ENCODE data around the gene MAGEA9. TPM values are rescaled to one million over a fixed set of nuclear protein-coding genes. Genes with fewer than 3 reads are reported as not detected.

Gene MAGEA9
- total RNA-seq, 1 donor from 2014 or later: not detected

DNA sequence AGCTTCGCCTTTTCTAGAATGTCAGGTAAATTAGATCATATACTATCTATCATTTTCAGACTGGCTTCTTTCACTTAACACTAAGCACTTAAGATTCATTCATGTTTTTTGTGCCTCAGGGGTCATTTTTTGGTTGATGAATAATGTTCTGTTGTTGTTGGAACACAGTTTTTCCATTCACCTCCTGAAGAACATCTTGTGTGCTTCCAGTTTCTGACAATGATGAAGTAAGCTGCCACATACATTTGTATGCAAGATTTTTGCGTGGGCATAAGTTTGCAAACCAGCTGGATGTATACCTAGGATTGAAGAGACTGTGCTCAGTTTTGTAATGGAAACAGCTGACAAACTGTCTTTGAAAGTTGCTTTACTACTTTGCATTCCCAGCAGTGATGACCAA is 37.6 kb downstream of the MAGEA9 start:
- no peak overlapping the region for H3K27ac ChIP-seq (ENCODE audit: low read depth, low read length)
- TF ChIP-seq, protein P1, sequence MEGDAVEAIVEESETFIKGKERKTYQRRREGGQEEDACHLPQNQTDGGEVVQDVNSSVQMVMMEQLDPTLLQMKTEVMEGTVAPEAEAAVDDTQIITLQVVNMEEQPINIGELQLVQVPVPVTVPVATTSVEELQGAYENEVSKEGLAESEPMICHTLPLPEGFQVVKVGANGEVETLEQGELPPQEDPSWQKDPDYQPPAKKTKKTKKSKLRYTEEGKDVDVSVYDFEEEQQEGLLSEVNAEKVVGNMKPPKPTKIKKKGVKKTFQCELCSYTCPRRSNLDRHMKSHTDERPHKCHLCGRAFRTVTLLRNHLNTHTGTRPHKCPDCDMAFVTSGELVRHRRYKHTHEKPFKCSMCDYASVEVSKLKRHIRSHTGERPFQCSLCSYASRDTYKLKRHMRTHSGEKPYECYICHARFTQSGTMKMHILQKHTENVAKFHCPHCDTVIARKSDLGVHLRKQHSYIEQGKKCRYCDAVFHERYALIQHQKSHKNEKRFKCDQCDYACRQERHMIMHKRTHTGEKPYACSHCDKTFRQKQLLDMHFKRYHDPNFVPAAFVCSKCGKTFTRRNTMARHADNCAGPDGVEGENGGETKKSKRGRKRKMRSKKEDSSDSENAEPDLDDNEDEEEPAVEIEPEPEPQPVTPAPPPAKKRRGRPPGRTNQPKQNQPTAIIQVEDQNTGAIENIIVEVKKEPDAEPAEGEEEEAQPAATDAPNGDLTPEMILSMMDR (IDR thresholded peaks at IDR 0.05; ENCODE audit: insufficient read depth, low read depth, low read length): no peak
- TF ChIP-seq EZH2 (IDR thresholded peaks at IDR 0.05; ENCODE audit: insufficient read depth, low read length): no peak
- FAIRE-seq (peak; percentile 85), DNase-seq (ENCODE audit: low read depth) (peak; percentile 67)
- no peaks in the 10 kb centered on the region for H3K27me3 ChIP-seq (ENCODE audit: insufficient read depth, low read length)
- no peaks in the 10 kb centered on the region for H3K36me3 Mint-ChIP-seq (ENCODE audit: low read depth, unreplicated experiment)
- no peaks in the 10 kb centered on the region for H3K9me3 ChIP-seq (ENCODE audit: insufficient read depth, low read depth, low read length)
- H3K27ac Mint-ChIP-seq (ENCODE audit: unreplicated experiment): no peak overlapping the region
- H3K4me3 Mint-ChIP-seq (ENCODE audit: unreplicated experiment): no peak overlapping the region
- no peaks in the 10 kb centered on the region for H3K4me1 ChIP-seq (ENCODE audit: insufficient read depth, low read length)
- H3K4me1 Mint-ChIP-seq (ENCODE audit: low read depth, unreplicated experiment): no peaks in the 10 kb centered on the region
- H3K36me3 ChIP-seq (ENCODE audit: insufficient read depth, low read length): no peaks in the 10 kb centered on the region
- H4K20me1 ChIP-seq (ENCODE audit: insufficient read depth, low read length): no peaks in the 10 kb centered on the region
- no peak overlapping the region for H3K4me3 ChIP-seq (ENCODE audit: insufficient read depth, low read depth, low read length)
- H3K79me2 ChIP-seq (ENCODE audit: insufficient read depth, low read length): no peaks in the 10 kb centered on the region
- H3K4me2 ChIP-seq (ENCODE audit: low read length): no peak overlapping the region
- no peak overlapping the region for H2AFZ ChIP-seq (ENCODE audit: low read depth, low read length)
- H3K9ac ChIP-seq (ENCODE audit: low read length): no peak overlapping the region
- no peaks in the 10 kb centered on the region for H3K27me3 Mint-ChIP-seq (ENCODE audit: low read depth, unreplicated experiment)
- no peaks in the 10 kb centered on the region for H3K9me3 Mint-ChIP-seq (ENCODE audit: unreplicated experiment)

DNA sequence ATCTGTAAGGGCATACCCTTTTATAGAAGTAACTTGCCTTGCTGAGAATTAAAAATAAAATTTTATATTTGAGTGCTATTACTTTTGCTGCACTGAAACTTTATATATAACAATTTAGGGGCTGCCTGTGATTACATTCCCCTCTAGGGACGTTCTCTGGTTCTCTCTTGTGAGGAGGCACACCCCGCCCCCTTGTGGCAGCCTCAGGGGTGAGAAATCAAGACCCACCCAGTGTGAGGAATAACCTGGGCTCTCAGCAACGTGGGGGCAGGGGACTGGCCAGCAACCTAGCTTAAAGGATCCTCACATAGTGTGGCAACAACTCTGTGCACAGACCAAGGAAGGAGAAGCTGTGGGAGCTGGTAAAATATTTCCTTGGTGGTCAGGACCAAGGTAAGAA is 43.7 kb downstream of the MAGEA9 start:
- TF ChIP-seq EZH2 (IDR thresholded peaks at IDR 0.05; ENCODE audit: insufficient read depth, low read length): no peak
- TF ChIP-seq, protein P1 (IDR thresholded peaks at IDR 0.05; ENCODE audit: insufficient read depth, low read depth, low read length): no peak
- H3K4me3 ChIP-seq (ENCODE audit: insufficient read depth, low read depth, low read length): no peak overlapping the region
- no peaks in the 10 kb centered on the region for H3K36me3 Mint-ChIP-seq (ENCODE audit: low read depth, unreplicated experiment)

DNA sequence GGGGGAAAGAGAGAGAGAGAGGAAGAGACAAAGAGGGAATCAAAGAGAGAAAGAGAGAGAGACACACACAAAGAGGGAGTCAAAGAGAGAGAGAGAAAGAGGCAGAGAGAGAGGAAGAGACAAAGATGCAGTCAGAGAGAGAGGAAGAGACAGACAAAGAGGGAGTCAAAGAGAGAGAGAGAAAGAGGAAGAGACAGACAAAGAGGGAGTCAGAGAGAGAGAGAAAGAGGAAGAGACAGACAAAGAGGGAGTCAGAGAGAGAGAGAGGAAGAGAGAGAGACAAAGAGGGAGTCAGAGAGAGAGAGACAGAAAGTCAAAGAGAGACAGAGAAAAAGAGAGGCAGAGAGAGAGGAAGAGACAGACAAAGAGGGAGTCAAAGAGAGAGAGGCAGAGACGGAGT is 45.5 kb downstream of the MAGEA9 start:
- H3K9me3 Mint-ChIP-seq (ENCODE audit: unreplicated experiment): no peaks in the 10 kb centered on the region
- no peak for TF ChIP-seq EZH2 (IDR thresholded peaks at IDR 0.05; ENCODE audit: insufficient read depth, low read length)
- TF ChIP-seq, protein P1 (IDR thresholded peaks at IDR 0.05; ENCODE audit: insufficient read depth, low read depth, low read length): no peak
- FAIRE-seq (no peak), DNase-seq (ENCODE audit: low read depth) (no peak)
- Histone ChIP-seq H2AFZ (ENCODE audit: low read depth, low read length) (no peak overlapping the region), H3K79me2 (ENCODE audit: insufficient read depth, low read length) (no peaks in the 10 kb centered on the region), H3K4me3 (ENCODE audit: insufficient read depth, low read depth, low read length) (no peak overlapping the region), H3K27me3 (ENCODE audit: insufficient read depth, low read length) (no peaks in the 10 kb centered on the region), H3K36me3 (ENCODE audit: insufficient read depth, low read length) (no peaks in the 10 kb centered on the region), H3K9me3 (ENCODE audit: insufficient read depth, low read depth, low read length) (no peaks in the 10 kb centered on the region), H3K9ac (ENCODE audit: low read length) (no peak overlapping the region), H3K27ac (ENCODE audit: low read depth, low read length) (no peak overlapping the region), H3K4me2 (ENCODE audit: low read length) (no peak overlapping the region), H3K4me1 (ENCODE audit: insufficient read depth, low read length) (peaks cover 6% of the 10 kb centered on the region), H4K20me1 (ENCODE audit: insufficient read depth, low read length) (no peaks in the 10 kb centered on the region)
- no peaks in the 10 kb centered on the region for H3K36me3 Mint-ChIP-seq (ENCODE audit: low read depth, unreplicated experiment)
- no peak overlapping the region for H3K4me3 Mint-ChIP-seq (ENCODE audit: unreplicated experiment)
- H3K27me3 Mint-ChIP-seq (ENCODE audit: low read depth, unreplicated experiment): no peaks in the 10 kb centered on the region
- H3K27ac Mint-ChIP-seq (ENCODE audit: unreplicated experiment): no peak overlapping the region
- peaks cover 11% of the 10 kb centered on the region for H3K4me1 Mint-ChIP-seq (ENCODE audit: low read depth, unreplicated experiment)

More for the DNA sequence above, 43.7 kb downstream of the MAGEA9 start:
- Mint-ChIP-seq H3K27me3 (ENCODE audit: low read depth, unreplicated experiment) (no peaks in the 10 kb centered on the region), H3K4me3 (ENCODE audit: unreplicated experiment) (no peak overlapping the region), H3K27ac (ENCODE audit: unreplicated experiment) (no peak overlapping the region), H3K9me3 (ENCODE audit: unreplicated experiment) (no peaks in the 10 kb centered on the region), H3K4me1 (ENCODE audit: low read depth, unreplicated experiment) (peaks cover 8% of the 10 kb centered on the region)
- Histone ChIP-seq H3K9me3 (ENCODE audit: insufficient read depth, low read depth, low read length) (no peaks in the 10 kb centered on the region), H2AFZ (ENCODE audit: low read depth, low read length) (no peak overlapping the region), H3K36me3 (ENCODE audit: insufficient read depth, low read length) (no peaks in the 10 kb centered on the region), H4K20me1 (ENCODE audit: insufficient read depth, low read length) (no peaks in the 10 kb centered on the region), H3K27ac (ENCODE audit: low read depth, low read length) (no peak overlapping the region), H3K79me2 (ENCODE audit: insufficient read depth, low read length) (no peaks in the 10 kb centered on the region), H3K27me3 (ENCODE audit: insufficient read depth, low read length) (no peaks in the 10 kb centered on the region), H3K4me1 (ENCODE audit: insufficient read depth, low read length) (peaks cover 6% of the 10 kb centered on the region), H3K9ac (ENCODE audit: low read length) (no peak overlapping the region), H3K4me2 (ENCODE audit: low read length) (no peak overlapping the region)
- FAIRE-seq (no peak), DNase-seq (ENCODE audit: low read depth) (no peak)

All from astrocyte (in vitro differentiated cells and primary cell).